Caco-2 (cell line): ENCODE data around the gene RBM8A. TPM values are rescaled to one million over a fixed set of nuclear protein-coding genes. Genes with fewer than 3 reads are reported as not detected.
"Not testable (repeated sequence)": the region's sequence is repeated elsewhere in the genome, so short reads cannot be mapped to it uniquely, and the experiment has no call there.

ENCODE experiments used
- BruUV-seq: library from RNA; stranded (reverse); fragments of 400-500 nt; replicated peaks from 2 replicates; lab custom pipeline; 2021; lab: Mats Ljungman, UMichigan
- CTCF ChIA-PET: fragments of 300-600 bp; sonication (Branson Sonifier 250); formaldehyde crosslinking; loops from one replicate; lab custom pipeline; 2022; ENCODE audit warnings: antibody characterized with exemption; lab: Charles Lee
- POLR2A ChIA-PET: fragments of 300-600 bp; sonication (Branson Sonifier 250); formaldehyde crosslinking; loops from one replicate; lab custom pipeline; 2022; ENCODE audit warnings: antibody characterized with exemption; lab: Charles Lee
- DNase-seq, 2 experiments: peaks; one replicate each; pipeline versions ENCODE4 v3.0.0 to v3.0.0-alpha.2; 2020 to 2022
- H3K27me3 ChIP-seq: replicated peaks from 2 replicates; pipeline ENCODE4 v1.6.0; 2011; ENCODE audit warnings: low read length; ENCODE audit not compliant: control insufficient read depth, insufficient read depth
- H3K36me3 ChIP-seq: 2 replicates; pipeline ENCODE4 v1.5.1; 2011; ENCODE audit warnings: low read length; ENCODE audit not compliant: control insufficient read depth, insufficient read depth
- H3K4me1 ChIP-seq: fragments of 250-450 bp; sonication (Bioruptor Pico); 2 replicates; pipeline ENCODE4 v1.5.1; 2020; ENCODE audit warnings: mild to moderate bottlenecking
- H3K4me3 ChIP-seq: 2 replicates; pipeline ENCODE4 v1.5.1; 2011; ENCODE audit warnings: low read depth, mild to moderate bottlenecking, control low read depth, low read length
- H3K9me3 ChIP-seq: fragments of 250-450 bp; sonication (Bioruptor Pico); 2 replicates; pipeline ENCODE4 v1.5.1; 2020; ENCODE audit warnings: mild to moderate bottlenecking, moderate library complexity
- H3K27ac Mint-ChIP-seq: one replicate; pipeline ENCODE4 v1.8.0; 2022; ENCODE audit warnings: mixed read lengths; ENCODE audit not compliant: unreplicated experiment
- H3K27me3 Mint-ChIP-seq: one replicate; pipeline ENCODE4 v1.8.0; 2022; ENCODE audit warnings: mixed read lengths; ENCODE audit not compliant: insufficient read depth, unreplicated experiment
- H3K36me3 Mint-ChIP-seq: one replicate; pipeline ENCODE4 v1.8.0; 2022; ENCODE audit warnings: mild to moderate bottlenecking, mixed read lengths; ENCODE audit not compliant: insufficient read depth, unreplicated experiment
- H3K4me1 Mint-ChIP-seq: one replicate; pipeline ENCODE4 v1.8.0; 2022; ENCODE audit warnings: low read depth, mixed read lengths; ENCODE audit not compliant: unreplicated experiment
- H3K4me3 Mint-ChIP-seq: one replicate; pipeline ENCODE4 v1.8.0; 2022; ENCODE audit warnings: mild to moderate bottlenecking, moderate library complexity, mixed read lengths; ENCODE audit not compliant: unreplicated experiment
- H3K9me3 Mint-ChIP-seq: one replicate; pipeline ENCODE4 v1.8.0; 2022; ENCODE audit warnings: mixed read lengths; ENCODE audit not compliant: unreplicated experiment
- intact Hi-C: fragments of 100-400 bp; cut with micrococcal nuclease; formaldehyde crosslinking; loops from one replicate; pipeline ENCODE4 v1.10.0; 2022; ENCODE audit not compliant: unreplicated experiment
- total RNA-seq: library from RNA; stranded (reverse); gene quantifications from 2 replicates; pipeline ENCODE4 v1.2.3, GENCODE V29; 2022
- TF ChIP-seq, protein P1 (sequence below), 2 experiments: fragments of 200-600 bp in 1 of 2; IDR thresholded peaks; 1 replicate in 1 of 2; 2 replicates in 1 of 2; pipeline versions ENCODE4 v1.5.1 to v1.8.0; 2011 to 2022; ENCODE audit warnings: antibody characterized with exemption in 1 of 2, control low read depth in 1 of 2, inconsistent platforms in 1 of 2, low read depth in 1 of 2, low read length in 1 of 2, mild to moderate bottlenecking in 1 of 2, moderate library complexity in 1 of 2; ENCODE audit not compliant: insufficient read depth in 1 of 2, severe bottlenecking in 1 of 2, unreplicated experiment in 1 of 2

The RBM8A gene
- total RNA-seq, 1 experiment from 2014 or later, result 185 TPM

DNA sequence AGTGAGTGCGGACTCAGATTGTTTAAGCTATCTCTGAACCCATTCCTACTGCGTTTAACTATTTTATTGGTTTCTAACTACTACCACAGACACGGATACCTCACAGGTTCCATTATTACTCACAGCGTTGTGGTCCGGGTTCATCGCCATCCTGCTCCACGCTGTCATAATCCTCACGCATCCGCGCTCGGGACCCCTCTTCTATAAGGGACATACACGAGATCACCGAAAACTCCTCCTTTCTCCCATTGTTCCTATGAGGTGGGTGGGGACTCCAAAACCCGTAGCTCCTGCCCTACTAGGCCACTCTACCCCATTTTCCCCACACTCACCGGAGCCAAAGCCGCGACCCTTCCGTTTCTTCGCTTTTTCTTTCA is 610 bp downstream of the RBM8A start:
- BruUV-seq, result no TSS peak
- CTCF ChIA-PET, result interaction anchor here (0.5 to 1.9 kb wide), 5 partner anchors 31 to 205 kb away, joined by 3 to 15 read pairs (median 9); partner anchors contain the start of genes ANKRD34A, LIX1L, PIAS3 and POLR3GL
- intact Hi-C loops, result loop anchor here (2.0 to 5.0 kb wide), 3 partner anchors 34 to 51 kb away; no protein-coding TSS in a partner anchor

DNA sequence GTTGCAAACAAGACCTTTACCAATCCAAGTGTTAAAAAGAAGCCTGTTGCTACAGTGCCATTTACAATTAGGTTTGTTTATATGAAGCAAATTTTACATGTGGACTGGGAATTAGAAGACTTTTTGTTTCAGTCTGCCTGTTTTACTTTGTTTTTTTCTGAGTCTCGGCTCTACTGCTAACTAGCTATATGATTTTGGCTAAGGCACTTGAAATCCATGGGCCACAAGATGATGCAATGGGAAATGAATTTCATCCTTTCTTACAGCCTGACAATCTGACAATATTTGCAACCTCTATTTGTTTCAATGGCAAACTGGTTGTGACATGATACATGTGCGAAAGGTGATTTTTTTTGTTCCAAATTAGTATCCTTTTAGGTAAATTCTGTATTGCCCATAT is 5.0 kb downstream of the RBM8A start:
- no peak overlapping the region for H3K4me3 ChIP-seq
- no peaks in the 10 kb centered on the region for H3K9me3 ChIP-seq
- no peak for DNase-seq
- ChIA-PET POLR2A (no interaction called here), CTCF (no interaction called here)
- intact Hi-C loops, result no loop called here
- H3K4me3 Mint-ChIP-seq, result no peak overlapping the region
- TF ChIP-seq, protein P1, sequence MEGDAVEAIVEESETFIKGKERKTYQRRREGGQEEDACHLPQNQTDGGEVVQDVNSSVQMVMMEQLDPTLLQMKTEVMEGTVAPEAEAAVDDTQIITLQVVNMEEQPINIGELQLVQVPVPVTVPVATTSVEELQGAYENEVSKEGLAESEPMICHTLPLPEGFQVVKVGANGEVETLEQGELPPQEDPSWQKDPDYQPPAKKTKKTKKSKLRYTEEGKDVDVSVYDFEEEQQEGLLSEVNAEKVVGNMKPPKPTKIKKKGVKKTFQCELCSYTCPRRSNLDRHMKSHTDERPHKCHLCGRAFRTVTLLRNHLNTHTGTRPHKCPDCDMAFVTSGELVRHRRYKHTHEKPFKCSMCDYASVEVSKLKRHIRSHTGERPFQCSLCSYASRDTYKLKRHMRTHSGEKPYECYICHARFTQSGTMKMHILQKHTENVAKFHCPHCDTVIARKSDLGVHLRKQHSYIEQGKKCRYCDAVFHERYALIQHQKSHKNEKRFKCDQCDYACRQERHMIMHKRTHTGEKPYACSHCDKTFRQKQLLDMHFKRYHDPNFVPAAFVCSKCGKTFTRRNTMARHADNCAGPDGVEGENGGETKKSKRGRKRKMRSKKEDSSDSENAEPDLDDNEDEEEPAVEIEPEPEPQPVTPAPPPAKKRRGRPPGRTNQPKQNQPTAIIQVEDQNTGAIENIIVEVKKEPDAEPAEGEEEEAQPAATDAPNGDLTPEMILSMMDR (IDR thresholded peaks at IDR 0.05; ENCODE audit: insufficient read depth in 1 of 2, low read depth in 1 of 2, low read length in 1 of 2, severe bottlenecking in 1 of 2, unreplicated experiment in 1 of 2), result no peak
- peaks cover 11% of the 10 kb centered on the region for H3K36me3 Mint-ChIP-seq
- no peak overlapping the region for H3K27ac Mint-ChIP-seq
- no peaks in the 10 kb centered on the region for H3K36me3 ChIP-seq
- H3K9me3 Mint-ChIP-seq, result no peaks in the 10 kb centered on the region
- BruUV-seq, result no TSS peak
- no peaks in the 10 kb centered on the region; the same call in 1 of the 2 replicates for H3K4me1 ChIP-seq
- H3K27me3 Mint-ChIP-seq, result no peaks in the 10 kb centered on the region
- H3K27me3 ChIP-seq, result no peaks in the 10 kb centered on the region
- H3K4me1 Mint-ChIP-seq, result peaks cover 13% of the 10 kb centered on the region

More for the DNA sequence above, 610 bp downstream of the RBM8A start:
- no peaks in the 10 kb centered on the region; the same call in 1 of the 2 replicates for H3K4me1 ChIP-seq
- Mint-ChIP-seq H3K4me1 (peaks cover 6% of the 10 kb centered on the region), H3K4me3 (no peak overlapping the region), H3K9me3 (no peaks in the 10 kb centered on the region), H3K36me3 (peaks cover 5% of the 10 kb centered on the region), H3K27ac (no peak overlapping the region), H3K27me3 (no peaks in the 10 kb centered on the region)
- H3K36me3 ChIP-seq, result no peaks in the 10 kb centered on the region
- H3K9me3 ChIP-seq, result no peaks in the 10 kb centered on the region
- no peaks in the 10 kb centered on the region for H3K27me3 ChIP-seq
- TF ChIP-seq, protein P1 (IDR thresholded peaks at IDR 0.05; ENCODE audit: insufficient read depth in 1 of 2, low read depth in 1 of 2, low read length in 1 of 2, severe bottlenecking in 1 of 2, unreplicated experiment in 1 of 2), result no peak
- DNase-seq, result no peak
- H3K4me3 ChIP-seq, result peak overlapping the region; percentile 84
- POLR2A ChIA-PET, result interaction anchor here (1.0 to 2.8 kb wide), 9 partner anchors 8 to 125 kb away, joined by 3 to 25 read pairs (median 9); partner anchors contain the start of genes ANKRD34A, LIX1L, NUDT17 and PEX11B

DNA sequence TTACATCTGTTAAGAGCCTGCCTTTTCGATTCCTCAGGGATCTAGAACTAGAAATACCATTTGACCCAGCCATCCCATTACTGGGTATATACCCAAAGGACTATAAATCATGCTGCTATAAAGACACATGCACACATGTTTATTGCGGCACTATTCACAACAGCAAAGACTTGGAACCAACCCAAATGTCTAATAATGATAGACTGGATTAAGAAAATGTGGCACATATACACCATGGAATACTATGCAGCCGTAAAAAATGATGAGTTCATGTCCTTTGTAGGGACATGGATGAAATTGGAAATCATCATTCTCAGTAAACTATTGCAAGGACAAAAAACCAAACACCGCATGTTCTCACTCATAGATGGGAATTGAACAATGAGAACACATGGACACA is 7.0 kb downstream of the RBM8A start:
- H3K9me3 ChIP-seq, POLR2A ChIA-PET, H3K36me3 ChIP-seq, H3K4me3 ChIP-seq, H3K4me1 ChIP-seq, H3K27me3 ChIP-seq, H3K27me3 Mint-ChIP-seq, intact Hi-C loops, H3K9me3 Mint-ChIP-seq, BruUV-seq, CTCF ChIA-PET, DNase-seq, H3K4me1 Mint-ChIP-seq: not testable (repeated sequence)
- peaks cover 11% of the 10 kb centered on the region for H3K36me3 Mint-ChIP-seq
- peak overlapping the region; percentile 79 for H3K27ac Mint-ChIP-seq
- H3K4me3 Mint-ChIP-seq, result peak overlapping the region; percentile 94
